GM19372 (cell line): ENCODE data around the gene MAGEB3.
"Not testable (repeated sequence)": the region's sequence is repeated elsewhere in the genome, so short reads cannot be mapped to it uniquely, and the experiment has no call there.

ENCODE experiments used
- ATAC-seq: cut with Tn5 transposase; IDR thresholded peaks from one replicate; pipeline ENCODE4 v1.9.1; 2021; ENCODE audit warnings: mild to moderate bottlenecking, low read depth, moderate library complexity; ENCODE audit not compliant: unreplicated experiment

Gene MAGEB3, protein sequence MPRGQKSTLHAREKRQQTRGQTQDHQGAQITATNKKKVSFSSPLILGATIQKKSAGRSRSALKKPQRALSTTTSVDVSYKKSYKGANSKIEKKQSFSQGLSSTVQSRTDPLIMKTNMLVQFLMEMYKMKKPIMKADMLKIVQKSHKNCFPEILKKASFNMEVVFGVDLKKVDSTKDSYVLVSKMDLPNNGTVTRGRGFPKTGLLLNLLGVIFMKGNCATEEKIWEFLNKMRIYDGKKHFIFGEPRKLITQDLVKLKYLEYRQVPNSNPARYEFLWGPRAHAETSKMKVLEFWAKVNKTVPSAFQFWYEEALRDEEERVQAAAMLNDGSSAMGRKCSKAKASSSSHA

DNA sequence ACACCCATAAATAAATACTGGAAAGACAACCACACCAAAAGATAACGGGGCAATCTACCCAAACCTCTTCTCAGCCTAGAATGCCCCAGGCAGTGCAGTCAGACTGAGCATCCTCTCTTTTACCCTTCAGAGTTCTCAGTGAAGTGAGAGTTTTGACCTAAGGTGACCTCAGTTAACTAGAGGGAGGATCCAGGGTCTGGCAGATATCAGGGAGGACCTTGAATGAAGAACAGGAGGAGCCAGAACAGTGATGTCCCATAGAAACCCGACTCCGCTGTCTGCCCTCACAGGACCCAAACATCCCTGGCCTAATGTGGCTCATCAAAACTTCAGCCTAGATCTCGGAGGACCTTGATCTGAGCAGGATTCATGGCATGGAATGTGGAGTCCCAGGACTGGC lies at the start of gene MAGEB3:
Gene MAGEB3 (plus strand): TSS at position 263 of the 400 bp plus-strand sequence. CDS start 5,268 bp downstream, outside the sequence.
- ATAC-seq: no peak

DNA sequence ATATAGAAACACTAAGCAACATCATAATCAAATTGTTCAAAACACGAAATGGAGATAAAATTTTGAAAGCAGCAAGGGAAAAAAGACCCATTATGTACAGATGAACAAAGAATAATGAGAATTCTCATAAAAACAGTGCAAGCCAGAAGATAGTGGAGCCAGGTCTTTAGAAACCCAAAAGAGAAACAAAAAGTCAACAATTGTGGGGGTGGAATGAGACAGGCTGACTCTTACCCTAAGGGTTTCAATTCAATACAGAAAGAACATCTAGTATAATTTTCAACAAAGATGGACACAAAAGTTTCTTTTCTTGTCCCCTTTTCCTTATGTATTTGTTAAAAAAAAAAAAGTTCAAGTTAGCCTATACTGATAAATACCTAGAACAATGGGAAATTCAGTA lies 49.1 kb upstream of the MAGEB3 start:
- no peak for ATAC-seq

DNA sequence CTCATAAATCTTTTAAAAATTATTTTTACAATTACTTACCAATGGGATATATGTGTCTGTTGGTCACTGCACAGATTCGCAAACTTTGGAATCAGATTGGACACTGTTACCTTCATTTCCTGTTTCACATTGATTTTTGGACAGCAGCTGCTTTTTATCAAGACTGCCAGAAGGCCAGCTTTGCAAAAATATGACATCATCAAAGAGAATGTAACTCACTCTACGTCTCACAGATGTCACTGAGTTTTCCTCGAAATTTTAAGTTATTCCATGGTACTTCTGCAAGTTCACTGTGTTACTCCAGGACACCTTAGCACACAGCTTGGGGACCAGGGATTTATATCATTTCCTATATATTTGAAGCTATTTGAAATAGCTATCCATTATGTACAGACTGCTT lies 46.9 kb upstream of the MAGEB3 start:
- ATAC-seq: no peak

DNA sequence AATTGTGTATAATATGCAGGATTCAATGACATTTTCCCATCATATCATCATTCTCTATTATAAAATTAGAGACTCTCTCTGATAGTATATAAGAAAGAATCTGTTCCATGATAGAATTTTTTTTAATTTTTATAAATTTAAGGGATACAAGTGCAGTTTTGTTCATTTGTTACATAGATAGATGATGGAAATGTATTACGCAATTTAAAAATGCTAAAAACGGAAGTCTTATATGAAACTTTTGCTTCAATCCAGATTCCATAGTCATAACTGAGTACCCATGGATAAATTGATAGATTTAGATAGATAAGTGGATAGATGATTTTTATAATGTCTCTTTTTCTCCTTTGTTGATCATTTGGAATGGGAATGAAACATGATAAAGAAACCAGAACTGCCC lies 40.0 kb upstream of the MAGEB3 start:
- no peak for ATAC-seq

DNA sequence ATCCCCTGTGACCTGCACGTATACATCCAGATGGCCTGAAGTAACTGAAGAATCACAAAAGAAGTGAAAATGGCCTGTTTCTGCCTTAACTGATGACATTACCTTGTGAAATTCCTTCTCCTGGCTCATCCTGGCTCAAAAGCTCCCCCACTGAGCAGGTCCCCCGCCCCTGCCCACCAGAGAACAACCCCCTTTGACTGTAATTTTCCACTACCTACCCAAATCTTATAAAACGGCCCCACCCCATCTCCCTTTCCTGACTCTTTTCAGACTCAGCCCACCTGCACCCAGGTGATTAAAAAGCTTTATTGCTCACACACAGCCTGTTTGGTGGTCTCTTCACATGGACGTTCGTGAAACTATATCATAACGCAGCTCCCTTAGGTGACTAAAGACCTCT lies 36.5 kb upstream of the MAGEB3 start:
- not testable (repeated sequence) for ATAC-seq

DNA sequence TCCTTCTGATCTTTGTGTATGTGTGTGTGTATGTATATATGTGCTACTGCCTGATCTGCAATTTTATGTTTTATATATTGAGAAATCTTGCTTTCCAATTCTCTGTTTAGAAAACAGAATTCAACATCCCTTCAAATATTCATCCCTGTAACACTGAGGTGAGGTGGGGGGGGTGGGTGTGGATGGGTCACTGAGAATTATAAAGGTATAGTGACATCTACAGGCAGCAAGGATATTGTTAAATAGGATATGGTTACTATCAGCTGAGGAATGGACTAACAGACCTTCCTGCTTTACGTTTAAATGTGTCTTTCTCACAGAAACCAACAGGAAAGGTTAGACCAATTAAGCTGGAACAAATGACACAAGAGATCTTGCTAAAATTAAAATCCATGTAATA lies 34.1 kb upstream of the MAGEB3 start:
- no peak for ATAC-seq

DNA sequence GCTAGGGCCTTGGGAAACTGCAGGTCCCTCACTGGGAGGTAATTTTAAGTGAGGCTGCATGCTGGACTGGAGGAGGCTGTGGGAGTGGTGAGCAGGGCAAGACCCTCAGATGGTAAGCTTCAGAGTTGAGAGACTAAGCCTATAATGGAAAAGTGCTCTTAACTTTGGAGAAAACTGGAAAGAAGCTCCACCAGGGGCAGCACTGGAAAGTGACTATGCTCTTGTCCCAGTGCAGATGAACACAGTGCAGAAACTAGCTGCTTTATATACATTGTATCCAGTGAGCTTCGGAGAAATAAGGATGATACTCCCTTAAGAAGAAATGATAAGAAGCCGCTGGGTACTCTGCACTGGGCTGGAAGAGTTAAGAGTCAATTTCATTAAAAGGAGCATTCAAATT lies 18.3 kb upstream of the MAGEB3 start:
- ATAC-seq: no peak

DNA sequence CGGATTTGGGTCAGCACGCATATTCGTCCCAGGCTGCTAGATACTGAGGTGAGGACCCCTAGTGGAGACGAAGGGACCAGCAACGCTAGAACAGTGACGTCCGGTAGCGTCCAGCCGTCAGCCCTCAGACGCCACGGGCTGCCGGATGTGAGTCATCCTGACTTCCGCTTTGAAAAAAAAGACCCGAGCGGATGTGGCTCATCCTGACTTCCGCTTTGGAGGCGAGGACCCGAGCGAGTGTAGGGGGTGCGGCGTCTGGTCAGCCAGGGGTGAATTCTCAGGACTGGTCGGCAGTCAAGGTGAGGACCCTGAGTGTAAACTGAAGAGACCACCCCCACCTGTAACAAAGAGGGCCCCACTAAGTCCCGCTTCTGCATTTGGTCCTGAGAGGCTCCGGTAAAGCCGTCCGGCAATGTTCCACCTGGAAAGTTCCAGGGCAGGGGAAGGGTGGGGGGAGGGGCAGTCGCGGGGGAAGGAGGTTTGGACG lies 15.1 kb upstream of the MAGEB3 start, which contains the start of gene MAGEB2:
Gene MAGEB2 (plus strand): TSS at position 207 of the 487 bp plus-strand sequence. CDS start 3,018 bp downstream, outside the sequence.
- ATAC-seq: no peak

DNA sequence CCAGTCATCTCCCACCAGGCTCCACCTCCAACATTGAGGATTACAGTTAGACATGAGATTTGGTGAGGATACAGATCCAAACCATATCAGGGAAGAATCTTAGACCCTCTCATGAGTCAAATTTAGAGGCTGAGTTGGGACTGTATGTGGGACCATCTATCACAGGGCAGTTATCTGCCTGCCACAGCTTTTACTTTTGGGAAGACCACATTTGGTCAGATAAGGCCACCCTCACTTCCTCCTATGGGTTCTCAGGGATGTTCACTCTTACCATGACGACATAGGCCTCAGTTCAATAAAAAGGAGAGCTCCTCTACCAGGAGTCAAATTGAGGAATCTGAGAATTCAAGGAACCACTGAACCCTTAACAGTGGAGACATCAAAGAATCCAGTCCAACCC lies 13.0 kb upstream of the MAGEB3 start:
- ATAC-seq: no peak

DNA sequence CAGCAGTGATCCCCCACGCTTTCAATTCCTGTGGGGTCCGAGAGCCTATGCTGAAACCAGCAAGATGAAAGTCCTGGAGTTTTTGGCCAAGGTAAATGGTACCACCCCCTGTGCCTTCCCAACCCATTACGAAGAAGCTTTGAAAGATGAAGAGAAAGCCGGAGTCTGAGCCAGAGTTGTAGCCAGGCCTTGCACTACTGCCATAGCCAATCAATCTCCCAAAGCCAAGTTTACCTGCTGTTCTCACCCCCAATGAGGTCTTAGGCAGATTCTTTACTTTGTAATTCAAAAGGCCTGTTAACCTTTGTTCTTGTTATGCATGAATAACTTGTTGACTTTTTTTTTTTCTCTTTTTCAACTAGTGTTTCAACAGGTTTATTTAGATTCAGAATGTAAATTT lies 11.1 kb upstream of the MAGEB3 start:
- no peak for ATAC-seq

DNA sequence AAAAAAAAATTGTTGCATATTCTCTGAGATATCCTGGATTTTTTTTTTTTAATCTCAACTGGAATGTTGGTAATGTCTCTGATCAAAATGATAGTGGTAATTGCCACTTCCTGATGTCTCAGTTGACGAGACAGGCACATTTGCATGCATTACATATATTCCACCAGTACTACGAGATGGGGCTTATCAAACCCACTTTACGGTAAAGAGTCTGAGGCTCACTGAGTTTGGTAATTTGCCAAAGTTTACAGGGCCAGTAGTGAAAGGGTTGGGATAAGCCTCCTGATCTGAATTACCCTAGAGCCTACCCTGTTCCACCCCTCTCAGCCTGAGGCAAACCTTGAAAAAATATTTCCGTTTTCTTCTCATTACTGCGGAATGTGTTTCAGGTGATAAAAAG lies 9.8 kb upstream of the MAGEB3 start:
- no peak for ATAC-seq

DNA sequence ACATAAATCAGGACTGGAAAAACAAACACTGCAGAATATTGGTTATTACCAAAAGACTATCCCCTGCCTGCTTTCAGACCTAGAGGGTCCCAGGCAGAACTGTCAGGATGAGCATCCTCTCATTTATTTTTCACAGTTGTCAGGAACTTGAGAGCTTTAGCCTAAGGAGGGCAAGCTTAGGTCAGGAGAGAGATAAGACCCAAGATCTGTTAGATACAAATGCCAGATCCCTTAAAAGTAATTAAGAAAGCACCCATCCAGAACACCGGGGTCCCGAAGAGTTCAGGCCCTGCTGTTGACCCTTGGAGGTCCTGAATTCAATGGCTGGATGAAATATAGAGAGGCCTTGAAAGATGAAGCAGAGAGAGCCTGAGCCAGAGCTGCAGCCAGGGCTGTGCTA lies 5.9 kb upstream of the MAGEB3 start:
- ATAC-seq: no peak

DNA sequence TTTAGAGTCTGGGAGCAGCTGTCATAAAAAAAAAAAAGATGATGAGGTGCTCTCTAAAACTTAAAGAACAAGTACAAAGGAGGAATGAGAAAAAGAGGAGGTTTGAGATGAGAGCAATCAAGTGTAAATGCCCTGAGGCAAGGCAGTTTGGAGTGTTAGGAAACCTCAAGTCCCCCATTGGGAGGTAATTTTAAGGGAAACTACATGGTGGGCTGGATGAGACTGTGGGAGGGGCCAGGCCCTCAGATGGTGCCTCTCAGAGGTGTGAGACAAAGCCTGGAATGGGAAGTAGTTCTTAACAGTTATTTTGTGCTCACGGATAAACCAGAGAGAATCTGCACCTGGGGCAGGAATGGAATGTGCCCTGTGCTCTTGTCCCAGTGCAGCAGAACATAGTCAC lies 1.9 kb upstream of the MAGEB3 start:
- no peak for ATAC-seq

DNA sequence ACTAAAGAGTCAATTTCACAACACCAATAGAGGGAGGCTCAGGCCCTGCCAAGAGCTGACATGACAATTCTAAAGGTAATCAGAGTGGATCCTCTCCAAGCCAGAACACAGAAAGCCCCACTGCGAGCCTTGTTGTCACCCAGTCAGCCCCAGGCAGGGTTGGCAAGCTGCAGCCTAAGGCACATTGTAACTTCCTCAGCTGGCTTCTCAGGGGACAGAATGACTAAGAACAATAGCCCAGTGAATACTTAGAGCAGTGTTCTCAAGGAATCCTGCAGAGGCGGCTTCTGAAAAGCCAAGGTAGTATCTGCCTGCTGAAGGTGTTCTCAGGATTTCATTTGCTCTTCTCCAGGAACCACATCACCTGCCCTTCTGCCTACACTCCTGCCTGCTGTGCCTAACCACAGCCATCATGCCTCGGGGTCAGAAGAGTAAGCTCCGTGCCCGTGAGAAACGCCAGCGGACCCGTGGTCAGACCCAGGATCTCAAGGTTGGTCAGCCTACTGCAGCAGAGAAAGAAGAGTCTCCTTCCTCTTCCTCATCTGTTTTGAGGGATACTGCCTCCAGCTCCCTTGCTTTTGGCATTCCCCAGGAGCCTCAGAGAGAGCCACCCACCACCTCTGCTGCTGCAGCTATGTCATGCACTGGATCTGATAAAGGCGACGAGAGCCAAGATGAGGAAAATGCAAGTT lies 11.4 kb downstream of the MAGEB3 start, which contains the start of gene MAGEB4:
Gene MAGEB4 (plus strand): TSS at position 277 of the 692 bp plus-strand sequence. CDS start 136 bp downstream, at position 413.
- ATAC-seq: no peak

DNA sequence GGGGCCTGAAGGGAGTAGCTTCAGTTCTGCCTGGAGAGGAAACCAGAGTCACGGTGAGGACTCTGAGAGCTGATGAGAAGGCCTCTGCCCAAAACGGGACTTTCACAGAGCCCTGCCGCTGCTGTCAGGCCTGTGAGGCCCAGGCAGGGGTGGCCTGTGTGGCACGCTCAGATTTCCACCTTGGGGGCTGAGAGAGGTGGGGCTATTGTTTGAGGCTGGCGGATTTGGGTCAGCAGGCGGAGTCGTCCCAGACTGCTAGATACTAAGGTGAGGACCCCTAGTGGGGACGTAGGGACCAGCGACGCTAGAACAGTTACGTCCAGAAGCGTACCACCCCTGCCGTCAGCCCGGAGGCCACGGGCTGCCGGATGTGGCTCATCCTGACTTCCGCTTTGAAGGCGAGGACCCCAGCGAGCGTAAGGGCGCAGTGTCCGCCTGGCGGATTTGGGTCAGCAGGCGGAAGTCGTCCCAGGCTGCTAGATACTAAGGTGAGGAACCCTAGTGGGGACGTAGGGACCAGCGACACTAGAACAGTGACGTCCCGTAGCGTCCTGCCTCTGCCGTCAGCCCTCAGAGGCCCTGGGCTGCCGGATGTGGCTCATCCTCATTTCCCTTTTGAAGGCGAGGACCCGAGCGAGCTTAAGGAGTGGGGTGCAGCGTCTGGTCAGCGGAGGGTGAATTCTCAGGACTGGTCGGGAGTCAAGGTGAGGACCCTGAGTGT lies 16.5 kb downstream of the MAGEB3 start, which contains the start of gene MAGEB1:
Gene MAGEB1 (plus strand): TSS at position 378 of the 721 bp plus-strand sequence. CDS start 3,348 bp downstream, outside the sequence.
- ATAC-seq: no peak

DNA sequence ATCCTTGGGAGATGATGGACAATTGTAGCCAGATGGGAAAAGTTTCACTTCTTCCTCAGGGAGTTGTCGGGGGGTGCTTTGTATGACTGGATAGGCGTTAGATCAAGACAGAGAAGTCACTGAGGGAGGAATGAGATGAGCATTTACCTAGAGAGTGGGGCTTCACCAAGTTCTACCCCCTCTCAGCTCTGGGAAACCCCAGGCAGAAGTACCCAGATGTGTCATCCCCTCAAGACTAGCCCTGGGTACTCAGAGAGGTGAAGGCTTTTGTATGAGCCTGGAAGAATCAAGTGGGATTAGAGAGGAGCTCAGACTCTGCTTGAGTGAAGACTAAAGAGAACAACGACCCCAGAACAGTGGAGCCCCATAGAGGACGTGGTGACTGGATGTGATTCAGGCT lies 18.4 kb downstream of the MAGEB3 start:
- ATAC-seq: no peak

DNA sequence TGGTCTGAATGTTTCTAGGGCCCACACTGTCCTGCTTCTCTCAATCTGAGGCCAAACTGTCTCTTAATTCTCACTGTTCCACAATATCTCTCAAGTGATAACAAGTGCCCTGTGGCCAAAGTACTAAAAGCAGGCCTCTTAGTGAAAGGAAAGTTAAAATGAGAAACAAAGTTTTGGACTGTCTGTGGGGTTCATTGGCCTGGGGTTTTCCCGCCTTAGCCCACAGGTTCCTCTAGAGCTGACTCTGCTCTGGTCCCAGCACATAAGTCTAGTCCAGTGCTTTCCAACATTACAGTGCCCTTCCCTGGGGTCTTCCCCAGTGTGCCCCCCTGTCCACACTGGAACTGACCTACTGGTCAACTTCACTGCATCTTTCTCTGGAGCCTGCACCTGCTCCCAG lies 22.8 kb downstream of the MAGEB3 start:
- no peak for ATAC-seq

DNA sequence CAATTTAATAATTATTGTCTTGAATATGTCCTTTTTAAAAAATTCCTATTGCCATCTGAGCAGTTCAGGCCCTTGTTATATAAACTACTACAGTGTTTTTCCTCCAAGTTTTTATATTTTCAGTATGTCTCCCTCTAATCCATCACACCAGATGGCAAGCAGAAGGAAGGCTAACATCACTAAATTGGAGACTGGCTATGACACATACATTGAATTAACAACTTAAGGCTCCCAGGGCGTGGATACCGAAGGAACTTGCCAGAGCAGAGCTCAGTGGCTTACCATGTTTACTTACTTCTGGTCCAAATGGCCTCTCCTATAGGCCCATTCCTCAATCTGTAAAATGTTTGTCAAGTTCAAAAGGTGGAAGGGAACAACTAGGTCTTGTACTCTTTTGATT lies 29.5 kb downstream of the MAGEB3 start:
- ATAC-seq: no peak

DNA sequence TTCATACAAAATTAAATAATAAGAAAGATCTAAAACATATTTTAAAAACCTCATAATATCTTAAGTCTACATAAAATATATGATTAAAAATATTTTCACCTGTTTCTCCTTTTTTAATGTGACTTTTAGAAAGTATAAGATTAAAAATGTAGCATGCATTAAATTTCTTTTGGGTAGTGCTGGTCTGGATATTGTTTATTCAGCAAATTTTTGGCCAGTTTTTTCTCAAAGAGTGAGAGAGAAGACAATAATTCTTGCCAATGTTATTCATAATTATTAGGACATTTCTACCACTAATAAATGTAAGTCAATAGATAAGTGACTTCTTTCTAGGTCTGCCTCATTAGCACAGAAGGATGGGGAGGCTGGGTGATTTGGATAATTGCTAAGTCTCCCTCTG lies 30.6 kb downstream of the MAGEB3 start:
- no peak for ATAC-seq

DNA sequence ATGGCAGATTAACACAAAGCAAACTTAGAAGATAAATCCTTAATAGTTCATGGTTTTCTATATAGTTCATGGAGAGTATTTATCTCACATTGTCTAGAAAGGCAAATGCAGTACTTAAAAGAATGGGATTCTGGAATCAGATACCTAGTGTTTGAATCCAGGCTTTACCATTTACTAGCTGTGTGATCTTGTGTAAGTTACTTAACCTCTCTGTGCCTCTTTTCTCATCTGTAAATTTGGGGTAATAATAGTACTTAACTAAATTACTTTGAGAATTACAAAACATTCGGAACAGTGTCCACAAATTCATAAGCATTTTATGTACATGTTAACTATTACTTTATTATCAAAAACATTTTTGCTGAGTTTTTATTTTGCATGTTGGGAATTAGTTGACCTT lies 32.3 kb downstream of the MAGEB3 start:
- ATAC-seq: no peak

DNA sequence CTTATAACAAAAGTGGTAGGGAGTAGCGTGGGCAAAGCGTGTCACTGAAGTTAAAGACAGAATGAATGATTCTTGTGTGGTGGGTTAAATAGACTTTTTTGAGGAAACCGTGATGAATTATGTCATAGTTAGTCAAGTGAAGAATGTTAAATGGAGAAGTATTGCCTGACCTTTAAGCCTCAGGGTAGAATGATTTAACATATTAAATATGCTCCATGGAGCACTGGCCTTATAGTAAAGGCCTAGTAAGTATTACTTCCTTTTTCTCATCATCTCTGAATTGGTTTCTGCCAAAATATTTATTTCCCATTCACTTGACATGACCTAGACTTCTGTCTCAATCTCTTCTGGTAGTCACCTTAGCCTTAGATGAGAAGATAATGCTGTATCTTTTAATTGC lies 40.2 kb downstream of the MAGEB3 start:
- ATAC-seq: no peak
